NCI-H82 treated with DMSO at 0.1 percent for 48 hours (cell line): ENCODE measurements around the gene GJB4.
"Not testable (repeated sequence)": the region's sequence is repeated elsewhere in the genome, so short reads cannot be mapped to it uniquely, and the experiment has no call there.

Source experiments
- DNase-seq: peaks from one replicate; lab custom pipeline; 2025; ENCODE audit not compliant: unreplicated experiment; lab: John Stamatoyannopoulos, UW

GJB4 gene

GRCh38 chr1:34759503-34760357 lies at the start of gene GJB4:
GJB4 (plus strand) TSS chr1:34759740; CDS start chr1:34761255, 1,515 bp downstream.
- no peak for DNase-seq

- DNase-seq = no peak
Measured at GRCh38 chr1:34710812-34711211, 48.7 kb upstream of the GJB4 start.

GRCh38 chr1:34711485-34711884 lies 48.1 kb upstream of the GJB4 start:
- no peak for DNase-seq

- no peak for DNase-seq
Measured at GRCh38 chr1:34712007-34712688, 47.4 kb upstream of the GJB4 start.

- no peak for DNase-seq
Measured at GRCh38 chr1:34713443-34713842, 46.1 kb upstream of the GJB4 start.

GRCh38 chr1:34714386-34714785 lies 45.2 kb upstream of the GJB4 start:
- DNase-seq = no peak

GRCh38 chr1:34715139-34715538 lies 44.4 kb upstream of the GJB4 start:
- DNase-seq = no peak

- DNase-seq = no peak
Measured at GRCh38 chr1:34721241-34721640, 38.3 kb upstream of the GJB4 start.

GRCh38 chr1:34721646-34722355 lies 37.7 kb upstream of the GJB4 start:
- DNase-seq = no peak

GRCh38 chr1:34726861-34727260 lies 32.7 kb upstream of the GJB4 start:
- no peak for DNase-seq

- DNase-seq = no peak
Measured at GRCh38 chr1:34730485-34730884, 29.1 kb upstream of the GJB4 start.

- not testable (repeated sequence) for DNase-seq
Measured at GRCh38 chr1:34732831-34733230, 26.7 kb upstream of the GJB4 start.

- DNase-seq = no peak
Measured at GRCh38 chr1:34736692-34737091, 22.8 kb upstream of the GJB4 start.

GRCh38 chr1:34737236-34737635 lies 22.3 kb upstream of the GJB4 start:
- not testable (repeated sequence) for DNase-seq

GRCh38 chr1:34739613-34740012 lies 19.9 kb upstream of the GJB4 start:
- DNase-seq = no peak

- DNase-seq = no peak
Measured at GRCh38 chr1:34740161-34740868, 19.2 kb upstream of the GJB4 start.

- DNase-seq = peak; percentile 21
Measured at GRCh38 chr1:34742667-34743270, 16.8 kb upstream of the GJB4 start.

- no peak for DNase-seq
Measured at GRCh38 chr1:34743775-34744174, 15.8 kb upstream of the GJB4 start.

- DNase-seq = no peak
Measured at GRCh38 chr1:34744851-34745250, 14.7 kb upstream of the GJB4 start.

- DNase-seq = no peak
Measured at GRCh38 chr1:34745666-34746065, 13.9 kb upstream of the GJB4 start.

GRCh38 chr1:34746101-34746500 lies 13.4 kb upstream of the GJB4 start:
- no peak for DNase-seq
